Neuronal stem cell (in vitro differentiated cells): Measurements from ENCODE around the gene C2orf69.

Experiments used
- DNase-seq: peaks from one replicate; pipeline ENCODE4 v3.0.0-alpha.2; 2013; ENCODE audit warnings: low spot score
- H2AFZ ChIP-seq: one replicate; pipeline ENCODE4 v1.6.1; 2013; ENCODE audit warnings: mild to moderate bottlenecking, low read length, inconsistent platforms
- H2AK5ac ChIP-seq: 2 replicates; pipeline ENCODE4 v1.6.1; 2013; ENCODE audit warnings: low read depth, mild to moderate bottlenecking, inconsistent platforms, low read length, moderate library complexity, mixed read lengths
- H2BK120ac ChIP-seq: 2 replicates; pipeline ENCODE4 v1.6.1; 2013; ENCODE audit warnings: low read depth, mild to moderate bottlenecking, inconsistent platforms, low read length, moderate library complexity, mixed read lengths
- H2BK12ac ChIP-seq: one replicate; pipeline ENCODE4 v1.6.1; 2013; ENCODE audit warnings: low read length, inconsistent platforms
- H2BK15ac ChIP-seq: 2 replicates; pipeline ENCODE4 v1.6.1; 2013; ENCODE audit warnings: mild to moderate bottlenecking, low read length, inconsistent platforms, mixed read lengths
- H2BK5ac ChIP-seq: one replicate; pipeline ENCODE4 v1.6.1; 2013; ENCODE audit warnings: inconsistent platforms, mild to moderate bottlenecking, low read length, moderate library complexity
- H3K14ac ChIP-seq: one replicate; pipeline ENCODE4 v1.6.1; 2013; ENCODE audit warnings: low read length, inconsistent platforms
- H3K18ac ChIP-seq: 2 replicates; pipeline ENCODE4 v1.6.1; 2013; ENCODE audit warnings: low read length, inconsistent platforms
- H3K23ac ChIP-seq: 2 replicates; pipeline ENCODE4 v1.6.1; 2013; ENCODE audit warnings: low read depth, mild to moderate bottlenecking, mixed read lengths, low read length, inconsistent platforms; ENCODE audit not compliant: poor library complexity
- H3K27ac ChIP-seq: replicated peaks from 3 replicates; pipeline ENCODE4 v1.5.1; 2013; ENCODE audit warnings: low read length, inconsistent platforms
- H3K27me3 ChIP-seq, 3 experiments: 2 replicates each; pipeline ENCODE4 v1.6.1; 2013; ENCODE audit warnings: low read length in 3 of 3, mild to moderate bottlenecking in 2 of 3, inconsistent platforms in 1 of 3, low read depth in 1 of 3, mixed read lengths in 1 of 3, moderate library complexity in 1 of 3; ENCODE audit not compliant: control insufficient read depth in 3 of 3, insufficient read depth in 3 of 3
- H3K36me3 ChIP-seq, 2 donors: replicated peaks in 1 of 2; 2 replicates each; pipeline ENCODE4 v1.6.1; 2013; ENCODE audit warnings: low read length in 2 of 2; ENCODE audit not compliant: control insufficient read depth in 2 of 2, insufficient read depth in 2 of 2
- H3K4ac ChIP-seq: 2 replicates; pipeline ENCODE4 v1.6.1; 2013; ENCODE audit warnings: inconsistent platforms, mild to moderate bottlenecking, low read length, moderate library complexity
- H3K4me1 ChIP-seq, 2 donors: 1 replicate in 1 of 2; 2 replicates in 1 of 2; pipeline ENCODE4 v1.6.1; 2013; ENCODE audit warnings: low read length in 2 of 2, low read depth in 1 of 2; ENCODE audit not compliant: control insufficient read depth in 2 of 2, insufficient read depth in 1 of 2
- H3K4me2 ChIP-seq: one replicate; pipeline ENCODE4 v1.6.1; 2013; ENCODE audit warnings: mild to moderate bottlenecking, low read length, inconsistent platforms; ENCODE audit not compliant: insufficient read depth, poor library complexity, severe bottlenecking
- H3K4me3 ChIP-seq, 2 donors: 2 replicates each; pipeline ENCODE4 v1.5.1; 2013; ENCODE audit warnings: low read length in 2 of 2, mild to moderate bottlenecking in 2 of 2, inconsistent platforms in 1 of 2, moderate library complexity in 1 of 2
- H3K79me1 ChIP-seq: one replicate; pipeline ENCODE4 v1.6.1; 2013; ENCODE audit warnings: low read depth, mild to moderate bottlenecking, inconsistent platforms, low read length, moderate library complexity
- H3K9ac ChIP-seq: one replicate; pipeline ENCODE4 v1.6.1; 2013; ENCODE audit warnings: mild to moderate bottlenecking, low read depth, low read length, inconsistent platforms; ENCODE audit not compliant: poor library complexity
- H3K9me3 ChIP-seq, 2 donors: replicated peaks in 1 of 2; 2 replicates each; pipeline versions ENCODE3 to v1.6.1; 2013; ENCODE audit warnings: low read length in 2 of 2, mild to moderate bottlenecking in 2 of 2, inconsistent platforms in 1 of 2, low read depth in 1 of 2, mixed read lengths in 1 of 2, moderate library complexity in 1 of 2; ENCODE audit not compliant: control insufficient read depth in 2 of 2, insufficient read depth in 1 of 2
- H4K8ac ChIP-seq: one replicate; pipeline ENCODE4 v1.6.1; 2013; ENCODE audit warnings: low read depth, mild to moderate bottlenecking, inconsistent platforms, low read length, moderate library complexity
- H4K91ac ChIP-seq: one replicate; pipeline ENCODE4 v1.6.1; 2013; ENCODE audit warnings: low read length, low read depth, mild to moderate bottlenecking, inconsistent platforms; ENCODE audit not compliant: poor library complexity
- whole genome bisulfite sequencing, 2 donors: extraction: QIAGEN DNeasy Blood & Tissue Kit; methylation state at CpG; one replicate each; pipeline ENCODE4 v1.1.7; 2013; ENCODE audit warnings: missing lambda C conversion rate in 2 of 2, mixed read lengths in 1 of 2; ENCODE audit not compliant: insufficient read length in 2 of 2, insufficient replicate concordance in 1 of 2; ENCODE audit errors: extremely low coverage in 2 of 2; 5-methylcytosine and 5-hydroxymethylcytosine counted together

The C2orf69 gene

DNA sequence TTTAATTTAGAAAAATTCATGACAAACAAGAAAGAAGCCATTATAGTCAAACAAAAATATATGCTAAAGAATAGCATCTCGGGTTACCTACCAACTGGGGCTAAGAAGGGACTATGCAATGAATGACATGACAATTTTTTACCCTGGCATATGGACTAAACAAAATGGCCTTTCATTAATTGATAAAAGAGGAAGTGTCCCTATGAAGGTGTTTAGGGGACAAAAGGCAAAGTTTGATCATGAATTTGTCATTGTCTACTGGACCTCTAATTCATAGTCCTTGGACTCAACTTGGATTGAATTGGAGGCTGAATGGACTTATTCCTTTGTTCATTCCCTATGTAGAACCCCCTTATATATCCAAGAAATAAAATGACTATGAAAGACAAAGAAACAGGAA is 57.0 kb downstream of the C2orf69 start:
- WGBS, 2 donors, result no CpG with 5 or more reads among the region's 1 CpG

DNA sequence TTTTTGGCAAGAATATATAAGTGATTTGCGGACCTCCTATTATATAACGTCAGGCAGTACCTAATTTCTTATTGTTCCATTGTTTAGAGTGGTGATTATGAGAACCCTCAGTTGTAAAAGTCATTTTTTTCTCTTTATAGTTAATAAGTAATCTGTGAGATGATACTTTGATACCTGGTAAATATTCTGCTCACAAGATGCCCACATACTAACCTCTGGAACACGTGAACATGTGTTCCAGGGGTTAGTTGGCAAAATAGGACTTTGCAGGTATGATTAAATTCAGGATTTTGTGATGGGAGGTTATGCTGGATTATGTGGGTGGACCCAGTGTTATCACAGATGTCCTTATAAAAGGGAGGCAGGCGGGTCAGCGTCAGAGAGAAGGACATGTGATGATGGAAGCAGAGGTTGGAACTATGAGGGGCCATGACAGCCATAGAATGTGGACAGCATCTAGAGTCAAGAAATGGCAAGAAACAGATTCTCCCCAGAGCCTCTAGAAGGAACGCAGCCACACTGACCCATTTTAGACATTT is 61.1 kb downstream of the C2orf69 start:
- no peak for DNase-seq
- H3K9me3 ChIP-seq, result no peaks in the 10 kb centered on the region
- H3K23ac ChIP-seq, result no peak overlapping the region
- H2BK12ac ChIP-seq, result no peak overlapping the region
- H2AK5ac ChIP-seq, result no peak overlapping the region
- no peaks in the 10 kb centered on the region for H3K79me1 ChIP-seq
- no peaks in the 10 kb centered on the region for H3K27me3 ChIP-seq
- no peak overlapping the region for H2BK5ac ChIP-seq
- H3K27ac ChIP-seq, result no peak overlapping the region
- H3K4ac ChIP-seq, result no peak overlapping the region
- no peak overlapping the region for H3K14ac ChIP-seq
- no peaks in the 10 kb centered on the region for H3K4me1 ChIP-seq
- no peak overlapping the region for H3K4me2 ChIP-seq
- H3K36me3 ChIP-seq, result peaks cover 0 to 22% of the 10 kb centered on the region in 2 donors
- H2BK15ac ChIP-seq, result no peak overlapping the region
- no peak overlapping the region for H2BK120ac ChIP-seq
- no CpG with 5 or more reads among the region's 6 CpGs for WGBS, 2 donors
- H3K4me3 ChIP-seq, result no peak overlapping the region
- no peak overlapping the region for H3K9ac ChIP-seq
- H4K91ac ChIP-seq, result no peak overlapping the region
- H2AFZ ChIP-seq, result no peak overlapping the region
- no peak overlapping the region for H4K8ac ChIP-seq
- no peak overlapping the region for H3K18ac ChIP-seq

More for the DNA sequence above, 57.0 kb downstream of the C2orf69 start:
- H3K4me1 ChIP-seq, result no peaks in the 10 kb centered on the region
- H3K4ac ChIP-seq, result no peak overlapping the region
- no peak overlapping the region for H2AK5ac ChIP-seq
- H3K27ac ChIP-seq, result no peak overlapping the region
- no peak overlapping the region for H2BK5ac ChIP-seq
- no peak overlapping the region for H3K4me3 ChIP-seq
- no peak overlapping the region for H3K9ac ChIP-seq
- H3K23ac ChIP-seq, result no peak overlapping the region
- H4K8ac ChIP-seq, result no peak overlapping the region
- H3K14ac ChIP-seq, result no peak overlapping the region
- no peak for DNase-seq
- no peaks in the 10 kb centered on the region for H3K79me1 ChIP-seq
- no peaks in the 10 kb centered on the region for H3K9me3 ChIP-seq
- no peaks in the 10 kb centered on the region for H3K27me3 ChIP-seq
- H3K18ac ChIP-seq, result no peak overlapping the region
- no peak overlapping the region for H3K4me2 ChIP-seq
- H4K91ac ChIP-seq, result no peak overlapping the region
- no peak overlapping the region for H2BK120ac ChIP-seq
- H3K36me3 ChIP-seq, result peaks cover 2 to 58% of the 10 kb centered on the region in 2 donors
- H2BK12ac ChIP-seq, result no peak overlapping the region
- H2AFZ ChIP-seq, result no peak overlapping the region
- H2BK15ac ChIP-seq, result no peak overlapping the region

DNA sequence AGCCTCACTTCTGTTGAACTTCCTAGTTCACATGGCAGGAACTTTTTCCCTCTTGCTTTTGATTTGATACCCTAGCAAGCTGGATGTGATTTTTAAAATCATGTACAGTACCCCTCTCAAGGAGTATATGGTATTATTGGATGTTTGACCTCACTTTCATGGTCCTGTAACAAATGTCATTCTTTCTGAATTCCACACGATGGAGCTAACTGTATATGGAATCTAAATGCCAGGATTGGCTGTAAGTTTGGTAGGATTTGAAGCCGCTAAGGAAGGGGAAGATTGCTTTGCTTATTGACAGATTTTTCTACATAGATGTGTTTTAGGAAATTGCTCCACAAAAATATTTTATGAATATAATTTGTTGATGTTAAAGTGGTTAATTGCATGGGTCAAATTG is 62.6 kb downstream of the C2orf69 start:
- Histone ChIP-seq H2AK5ac (no peak overlapping the region), H2BK12ac (no peak overlapping the region), H3K4me2 (no peak overlapping the region), H4K91ac (no peak overlapping the region), H2BK120ac (no peak overlapping the region), H3K79me1 (no peaks in the 10 kb centered on the region), H4K8ac (no peak overlapping the region), H2BK5ac (no peak overlapping the region), H3K18ac (no peak overlapping the region), H3K23ac (no peak overlapping the region), H3K4me1 (no peaks in the 10 kb centered on the region), H3K14ac (no peak overlapping the region), H2BK15ac (no peak overlapping the region), H3K4me3 (no peak overlapping the region), H3K9ac (no peak overlapping the region), H3K9me3 (no peaks in the 10 kb centered on the region), H3K4ac (no peak overlapping the region), H3K36me3 (peaks cover 0 to 12% of the 10 kb centered on the region in 2 donors), H2AFZ (no peak overlapping the region), H3K27ac (no peak overlapping the region), H3K27me3 (no peaks in the 10 kb centered on the region)
- WGBS, 2 donors, result no CpG with 5 or more reads among the region's 2 CpGs
- no peak for DNase-seq

DNA sequence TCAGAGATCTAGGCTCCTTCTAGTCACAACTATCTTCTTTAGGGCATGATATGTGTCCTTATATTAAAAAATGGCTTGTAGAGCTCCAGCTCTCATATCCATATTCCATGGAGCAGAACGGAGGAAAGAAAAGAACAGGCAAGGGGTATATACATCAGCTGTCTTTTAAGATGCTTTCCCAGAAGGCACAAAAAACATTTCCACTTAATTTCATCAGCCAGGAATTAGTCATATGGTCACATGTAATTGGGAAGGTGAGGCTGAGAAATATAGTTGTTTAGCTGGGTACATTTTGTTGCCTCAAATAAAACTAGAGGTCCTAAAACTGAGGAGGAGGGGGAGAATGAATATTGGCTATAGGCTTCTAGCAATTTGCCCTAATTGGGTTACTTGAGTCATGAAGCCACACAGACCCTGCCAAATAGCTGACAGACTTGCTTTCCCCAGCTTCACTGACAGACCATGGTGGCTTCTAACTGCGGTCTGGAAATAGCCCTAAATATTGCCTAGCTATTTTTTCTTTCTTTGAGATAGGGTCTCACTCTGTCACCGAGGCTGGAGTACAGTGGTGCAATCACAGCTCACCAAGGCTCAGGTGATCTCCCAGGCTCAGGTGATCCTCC is 64.3 kb downstream of the C2orf69 start:
- H2AK5ac ChIP-seq, result no peak overlapping the region
- H3K4ac ChIP-seq, result no peak overlapping the region
- H3K4me2 ChIP-seq, result no peak overlapping the region
- no peak overlapping the region for H2BK12ac ChIP-seq
- no peaks in the 10 kb centered on the region for H3K79me1 ChIP-seq
- H2BK5ac ChIP-seq, result no peak overlapping the region
- no peaks in the 10 kb centered on the region for H3K9me3 ChIP-seq
- no peak overlapping the region for H2BK15ac ChIP-seq
- no peak overlapping the region for H3K14ac ChIP-seq
- H3K4me1 ChIP-seq, result peaks cover 2 to 4% of the 10 kb centered on the region in 2 donors
- no peak overlapping the region for H3K23ac ChIP-seq
- DNase-seq, result no peak
- H3K18ac ChIP-seq, result no peak overlapping the region
- WGBS, 2 donors, result no CpG with 5 or more reads among the region's 3 CpGs
- no peak overlapping the region for H3K9ac ChIP-seq
- H3K4me3 ChIP-seq, result no peak overlapping the region
- H3K36me3 ChIP-seq, result peaks cover 0 to 7% of the 10 kb centered on the region in 2 donors
- no peak overlapping the region for H4K91ac ChIP-seq
- no peak overlapping the region for H2BK120ac ChIP-seq
- H3K27ac ChIP-seq, result no peak overlapping the region
- H4K8ac ChIP-seq, result no peak overlapping the region
- no peaks in the 10 kb centered on the region for H3K27me3 ChIP-seq
- H2AFZ ChIP-seq, result no peak overlapping the region
